22Rv1 (cell line): Measurements from ENCODE around the gene FAM174A.

ENCODE experiments used
- H3K27ac ChIP-seq: fragments of 450-650 bp; 2 replicates; pipeline ENCODE4 v1.5.1; 2017
- CTCF ChIP-seq: fragments of 450-650 bp; IDR thresholded peaks from 2 replicates; pipeline ENCODE4 v1.5.1; 2017; ENCODE audit warnings: mild to moderate bottlenecking
- ZFX ChIP-seq: fragments of 450-650 bp; IDR thresholded peaks from 2 replicates; pipeline ENCODE4 v1.6.1; 2017; ENCODE audit warnings: antibody characterized with exemption, borderline replicate concordance

FAM174A gene

GRCh38 chr5:100546001-100546400 is 10.8 kb downstream of the FAM174A start:
- no peak for TF ChIP-seq ZFX
- TF ChIP-seq CTCF = no peak
- no peak overlapping the region for H3K27ac ChIP-seq

- TF ChIP-seq ZFX (no peak), CTCF (no peak)
- no peak overlapping the region for H3K27ac ChIP-seq
Observed at GRCh38 chr5:100550531-100551051, 15.4 kb downstream of the FAM174A start.

DNA sequence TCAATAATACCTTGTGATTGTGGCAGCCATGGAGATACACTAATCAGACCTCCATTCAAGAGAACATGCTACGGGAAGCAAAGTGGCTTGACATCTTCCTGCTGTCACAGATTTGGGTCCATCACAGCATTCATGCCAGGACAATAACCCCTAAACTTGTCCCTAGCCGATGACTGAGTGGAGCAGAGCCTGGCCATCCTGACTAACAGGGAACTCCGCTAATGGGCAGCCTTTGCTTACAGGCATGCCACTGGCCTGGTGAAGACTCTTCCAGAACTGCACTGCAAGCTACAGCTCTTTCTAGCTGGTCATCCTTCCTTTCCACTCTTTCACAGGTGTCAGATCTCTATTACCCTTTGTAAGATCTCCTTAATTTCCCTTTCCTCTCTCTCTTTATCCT is 16.0 kb downstream of the FAM174A start:
- H3K27ac ChIP-seq = no peak overlapping the region
- TF ChIP-seq CTCF (no peak), ZFX (no peak)

GRCh38 chr5:100553209-100553608 is 18.0 kb downstream of the FAM174A start:
- TF ChIP-seq ZFX (no peak), CTCF (no peak)
- H3K27ac ChIP-seq = no peak overlapping the region

- no peak overlapping the region for H3K27ac ChIP-seq
- TF ChIP-seq CTCF (no peak), ZFX (no peak)
Observed at GRCh38 chr5:100560860-100561259, 25.7 kb downstream of the FAM174A start.

DNA sequence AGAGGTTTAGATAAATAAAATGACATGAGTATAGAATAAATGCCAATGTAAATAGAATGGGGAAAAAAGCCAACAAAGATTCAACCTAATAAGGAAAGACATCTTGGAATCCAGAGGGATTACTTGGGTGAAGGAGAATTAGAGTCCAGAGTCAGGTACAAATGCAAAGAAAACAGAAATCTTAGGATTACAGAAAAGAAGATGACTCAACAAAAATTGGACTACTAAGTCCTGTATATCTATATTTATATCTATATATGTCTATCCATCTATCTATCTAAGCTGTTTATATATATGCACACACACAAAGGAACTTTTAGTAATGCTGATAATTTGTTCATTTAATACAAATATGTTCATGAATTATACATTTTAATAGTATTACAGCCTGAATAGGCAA is 27.6 kb downstream of the FAM174A start:
- TF ChIP-seq ZFX (no peak), CTCF (no peak)
- H3K27ac ChIP-seq = no peak overlapping the region

DNA sequence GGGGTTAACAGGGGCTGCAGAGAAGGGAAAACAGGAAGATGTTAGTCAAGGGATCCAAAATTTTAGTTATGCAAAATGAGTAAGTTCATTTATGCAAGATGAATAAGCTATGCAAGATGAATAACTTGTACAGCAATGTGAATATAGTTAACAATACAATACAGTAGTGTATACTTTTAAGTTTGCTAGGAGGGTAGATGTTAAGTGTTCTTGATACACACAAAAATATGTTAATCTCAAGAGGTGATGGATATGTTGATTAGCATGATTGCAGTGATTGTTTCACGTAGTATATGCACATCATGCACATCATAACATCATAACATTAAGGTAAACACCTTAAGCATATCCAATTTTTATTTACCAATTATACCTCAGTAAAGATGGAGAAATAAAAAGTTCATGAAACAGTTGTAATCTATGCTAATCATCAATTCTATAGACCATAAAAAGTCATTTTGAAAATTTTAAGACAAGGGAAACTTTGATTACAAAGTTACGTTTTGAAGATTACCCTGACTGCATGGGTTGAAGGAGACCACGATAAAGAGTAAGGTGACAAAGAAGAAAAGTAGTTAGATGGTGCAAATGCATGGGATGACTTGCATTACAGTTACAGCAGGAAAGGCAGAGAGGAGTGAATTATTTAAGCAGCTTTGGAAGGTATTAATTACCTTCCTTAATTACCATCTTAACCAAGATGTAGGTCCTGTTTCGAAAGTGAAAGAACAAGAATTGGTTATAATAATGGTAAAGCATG is 31.4 kb downstream of the FAM174A start:
- no peak overlapping the region for H3K27ac ChIP-seq
- TF ChIP-seq ZFX = no peak
- TF ChIP-seq CTCF = no peak
